GM12878 (cell line): ENCODE measurements around the gene LZTFL1.
A peak's percentile ranks its signal among the peaks of the same experiment; 100 is the strongest.

Source experiments
- CREM ChIP-seq: IDR thresholded peaks from 2 replicates; pipeline ENCODE4 v1.6.1; 2014; ENCODE audit warnings: antibody characterized with exemption, low read depth
- HDAC2 ChIP-seq: fragments of 200-600 bp; sonication (generic); IDR thresholded peaks from 2 replicates; pipeline ENCODE4 v1.6.1; 2017
- MYC ChIP-seq: IDR thresholded peaks from 2 replicates; pipeline ENCODE4 v1.6.1; 2011; ENCODE audit warnings: mild to moderate bottlenecking, low read length, moderate library complexity, inconsistent platforms; ENCODE audit not compliant: insufficient read depth, insufficient replicate concordance, insufficient read length, severe bottlenecking
- NBN ChIP-seq: fragments of 450-650 bp; IDR thresholded peaks from 2 replicates; pipeline ENCODE4 v1.6.1; 2016
- NR2C2 ChIP-seq: IDR thresholded peaks from 2 replicates; pipeline ENCODE4 v1.6.1; 2011; ENCODE audit warnings: borderline replicate concordance, low read depth; ENCODE audit not compliant: control insufficient read depth, insufficient read length
- RFX5 ChIP-seq: IDR thresholded peaks from 2 replicates; pipeline ENCODE4 v1.6.1; 2011; ENCODE audit warnings: low read depth, low read length, improper control_type of control experiment
- TF ChIP-seq, protein P1 (sequence below): IDR thresholded peaks from 2 replicates; pipeline ENCODE4 v1.6.1; 2012; ENCODE audit warnings: mild to moderate bottlenecking, low read depth, low read length
- TF ChIP-seq, protein P2 (sequence below), 3 experiments: IDR thresholded peaks in 2 of 3; conservative IDR thresholded peaks in 1 of 3; 2 replicates each; pipeline ENCODE4 v1.5.1; 2011; ENCODE audit warnings: low read depth in 3 of 3, low read length in 3 of 3, mild to moderate bottlenecking in 3 of 3, control low read depth in 2 of 3, moderate library complexity in 2 of 3, inconsistent platforms in 1 of 3, mixed read lengths in 1 of 3; ENCODE audit not compliant: control insufficient read depth in 2 of 3, insufficient read depth in 1 of 3; ENCODE audit errors: extremely low read depth in 1 of 3

DNA sequence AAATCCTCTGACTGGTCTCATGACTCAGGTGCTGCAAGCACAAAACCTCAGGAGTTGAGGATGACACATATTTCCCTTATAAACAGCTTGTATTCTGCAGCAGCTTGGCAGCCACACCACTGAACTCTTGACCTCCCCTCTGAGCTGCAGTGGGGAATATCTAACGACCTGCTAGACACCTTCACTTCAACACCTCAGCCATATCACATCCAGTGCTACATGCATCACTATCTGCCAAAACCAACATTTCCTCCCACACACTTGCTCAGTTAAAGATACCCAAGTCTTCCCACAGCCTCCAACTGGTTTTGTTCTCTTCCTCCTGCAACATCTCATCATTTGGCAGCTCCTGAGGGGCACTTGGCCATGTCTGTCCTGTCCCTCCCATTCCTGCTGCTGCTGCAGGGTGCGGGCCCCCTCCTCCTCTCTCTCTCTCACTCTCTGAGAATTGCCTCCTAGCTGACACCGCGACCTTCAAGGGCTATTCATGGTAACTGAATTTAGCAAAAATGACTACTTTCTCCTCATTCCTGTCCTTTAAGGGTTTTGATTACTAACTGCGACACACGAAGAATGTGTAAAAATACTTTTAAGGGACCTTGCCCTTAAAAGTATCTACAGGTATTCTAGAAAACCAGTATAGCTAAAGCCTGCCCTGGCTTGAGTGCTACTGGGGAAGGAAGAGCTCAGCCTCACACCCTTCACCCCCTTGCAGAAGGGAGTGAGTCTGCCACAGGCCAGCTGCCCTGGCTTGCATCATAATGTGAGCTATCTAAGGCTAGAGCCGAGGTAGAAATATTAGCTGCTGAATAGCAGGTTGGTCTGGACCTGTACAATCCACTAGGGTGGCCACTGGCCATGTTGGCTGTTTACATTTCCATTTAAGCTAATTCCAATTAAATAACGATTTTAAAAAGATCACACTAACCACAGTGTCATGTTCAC is 39.4 kb upstream of the LZTFL1 start:
- peak; percentile 32 for TF ChIP-seq CREM
- TF ChIP-seq, protein P1, sequence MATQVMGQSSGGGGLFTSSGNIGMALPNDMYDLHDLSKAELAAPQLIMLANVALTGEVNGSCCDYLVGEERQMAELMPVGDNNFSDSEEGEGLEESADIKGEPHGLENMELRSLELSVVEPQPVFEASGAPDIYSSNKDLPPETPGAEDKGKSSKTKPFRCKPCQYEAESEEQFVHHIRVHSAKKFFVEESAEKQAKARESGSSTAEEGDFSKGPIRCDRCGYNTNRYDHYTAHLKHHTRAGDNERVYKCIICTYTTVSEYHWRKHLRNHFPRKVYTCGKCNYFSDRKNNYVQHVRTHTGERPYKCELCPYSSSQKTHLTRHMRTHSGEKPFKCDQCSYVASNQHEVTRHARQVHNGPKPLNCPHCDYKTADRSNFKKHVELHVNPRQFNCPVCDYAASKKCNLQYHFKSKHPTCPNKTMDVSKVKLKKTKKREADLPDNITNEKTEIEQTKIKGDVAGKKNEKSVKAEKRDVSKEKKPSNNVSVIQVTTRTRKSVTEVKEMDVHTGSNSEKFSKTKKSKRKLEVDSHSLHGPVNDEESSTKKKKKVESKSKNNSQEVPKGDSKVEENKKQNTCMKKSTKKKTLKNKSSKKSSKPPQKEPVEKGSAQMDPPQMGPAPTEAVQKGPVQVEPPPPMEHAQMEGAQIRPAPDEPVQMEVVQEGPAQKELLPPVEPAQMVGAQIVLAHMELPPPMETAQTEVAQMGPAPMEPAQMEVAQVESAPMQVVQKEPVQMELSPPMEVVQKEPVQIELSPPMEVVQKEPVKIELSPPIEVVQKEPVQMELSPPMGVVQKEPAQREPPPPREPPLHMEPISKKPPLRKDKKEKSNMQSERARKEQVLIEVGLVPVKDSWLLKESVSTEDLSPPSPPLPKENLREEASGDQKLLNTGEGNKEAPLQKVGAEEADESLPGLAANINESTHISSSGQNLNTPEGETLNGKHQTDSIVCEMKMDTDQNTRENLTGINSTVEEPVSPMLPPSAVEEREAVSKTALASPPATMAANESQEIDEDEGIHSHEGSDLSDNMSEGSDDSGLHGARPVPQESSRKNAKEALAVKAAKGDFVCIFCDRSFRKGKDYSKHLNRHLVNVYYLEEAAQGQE: no peak
- no peak for TF ChIP-seq NR2C2
- TF ChIP-seq, protein P2, sequence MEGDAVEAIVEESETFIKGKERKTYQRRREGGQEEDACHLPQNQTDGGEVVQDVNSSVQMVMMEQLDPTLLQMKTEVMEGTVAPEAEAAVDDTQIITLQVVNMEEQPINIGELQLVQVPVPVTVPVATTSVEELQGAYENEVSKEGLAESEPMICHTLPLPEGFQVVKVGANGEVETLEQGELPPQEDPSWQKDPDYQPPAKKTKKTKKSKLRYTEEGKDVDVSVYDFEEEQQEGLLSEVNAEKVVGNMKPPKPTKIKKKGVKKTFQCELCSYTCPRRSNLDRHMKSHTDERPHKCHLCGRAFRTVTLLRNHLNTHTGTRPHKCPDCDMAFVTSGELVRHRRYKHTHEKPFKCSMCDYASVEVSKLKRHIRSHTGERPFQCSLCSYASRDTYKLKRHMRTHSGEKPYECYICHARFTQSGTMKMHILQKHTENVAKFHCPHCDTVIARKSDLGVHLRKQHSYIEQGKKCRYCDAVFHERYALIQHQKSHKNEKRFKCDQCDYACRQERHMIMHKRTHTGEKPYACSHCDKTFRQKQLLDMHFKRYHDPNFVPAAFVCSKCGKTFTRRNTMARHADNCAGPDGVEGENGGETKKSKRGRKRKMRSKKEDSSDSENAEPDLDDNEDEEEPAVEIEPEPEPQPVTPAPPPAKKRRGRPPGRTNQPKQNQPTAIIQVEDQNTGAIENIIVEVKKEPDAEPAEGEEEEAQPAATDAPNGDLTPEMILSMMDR (IDR thresholded peaks at IDR 0.05 in 2 of 3, conservative IDR thresholded peaks at IDR 0.05 in 1 of 3; ENCODE audit: control insufficient read depth in 2 of 3, extremely low read depth in 1 of 3, insufficient read depth in 1 of 3, low read depth in 3 of 3, low read length in 3 of 3): no peak
- peak; percentile 94 for TF ChIP-seq NBN
- no peak for TF ChIP-seq HDAC2
- TF ChIP-seq MYC: no peak
- TF ChIP-seq RFX5: no peak
